Thymus (tissue), 14 donors: ENCODE measurements around the gene PGLYRP3. TPM values are rescaled to one million over a fixed set of nuclear protein-coding genes. Genes with fewer than 3 reads are reported as not detected.

Experiments
- DNase-seq, 9 donors: peaks; one replicate each; pipeline ENCODE4 v3.0.0-alpha.2; 2013; ENCODE audit warnings: low spot score in 9 of 9, low read depth in 6 of 9, missing footprints in 1 of 9
- H3K27ac ChIP-seq, 2 donors: one replicate each; pipeline ENCODE4 v1.5.1; 2013; ENCODE audit warnings: control low read depth in 1 of 2, low read depth in 1 of 2, low read length in 1 of 2, mild to moderate bottlenecking in 1 of 2, moderate library complexity in 1 of 2
- H3K27me3 ChIP-seq, 2 donors: one replicate each; pipeline ENCODE4 v1.5.1; 2013; ENCODE audit warnings: low read length in 1 of 2; ENCODE audit not compliant: control insufficient read depth in 2 of 2, insufficient read depth in 1 of 2
- H3K36me3 ChIP-seq, 2 donors: one replicate each; pipeline ENCODE4 v1.5.1; 2013; ENCODE audit warnings: low read length in 1 of 2, mild to moderate bottlenecking in 1 of 2, moderate library complexity in 1 of 2; ENCODE audit not compliant: control insufficient read depth in 2 of 2, insufficient read depth in 2 of 2
- H3K4me1 ChIP-seq, 2 donors: one replicate each; pipeline ENCODE4 v1.5.1; 2013; ENCODE audit warnings: low read length in 2 of 2; ENCODE audit not compliant: control insufficient read depth in 2 of 2, insufficient read depth in 2 of 2
- H3K4me3 ChIP-seq, 2 donors: one replicate each; pipeline ENCODE4 v1.5.1; 2013; ENCODE audit warnings: low read length in 2 of 2, control low read depth in 1 of 2, mild to moderate bottlenecking in 1 of 2
- H3K9me3 ChIP-seq, 2 donors: one replicate each; pipeline ENCODE4 v1.5.1; 2013; ENCODE audit warnings: low read length in 1 of 2, mild to moderate bottlenecking in 1 of 2; ENCODE audit not compliant: control insufficient read depth in 2 of 2, insufficient read depth in 1 of 2
- WGBS: extraction: QIAGEN DNeasy Blood & Tissue Kit; methylation state at CpG from one replicate; pipeline ENCODE4 v1.1.7; 2013; 5-methylcytosine and 5-hydroxymethylcytosine counted together
- long read RNA-seq, 10 donors: transcript quantifications; one replicate each; lab custom pipeline, GENCODE V29; 2026
- polyA plus RNA-seq: library from polyadenylated mRNA; stranded (reverse); fragments of 200-250 nt; gene quantifications from one replicate; pipeline ENCODE4 v1.2.3, GENCODE V29; 2013
- total RNA-seq: library from RNA; stranded (reverse); fragments of 120-200 nt; gene quantifications from one replicate; pipeline ENCODE4 v1.2.4, GENCODE V29; 2013
- donor health status: healthy.

The PGLYRP3 gene, protein sequence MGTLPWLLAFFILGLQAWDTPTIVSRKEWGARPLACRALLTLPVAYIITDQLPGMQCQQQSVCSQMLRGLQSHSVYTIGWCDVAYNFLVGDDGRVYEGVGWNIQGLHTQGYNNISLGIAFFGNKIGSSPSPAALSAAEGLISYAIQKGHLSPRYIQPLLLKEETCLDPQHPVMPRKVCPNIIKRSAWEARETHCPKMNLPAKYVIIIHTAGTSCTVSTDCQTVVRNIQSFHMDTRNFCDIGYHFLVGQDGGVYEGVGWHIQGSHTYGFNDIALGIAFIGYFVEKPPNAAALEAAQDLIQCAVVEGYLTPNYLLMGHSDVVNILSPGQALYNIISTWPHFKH
- 0.14 TPM for total RNA-seq
- polyA plus RNA-seq = 0.94 TPM
- long read RNA-seq, donor 1 = 0 reads
- long read RNA-seq, donor 2 = 0 reads
- long read RNA-seq, donor 3 = 0 reads
- long read RNA-seq, donor 4 = 0 reads
- long read RNA-seq, donor 5 = 0 reads
- long read RNA-seq, donor 6 = 0 reads
- long read RNA-seq, donor 7 = 0 reads
- long read RNA-seq, donor 8 = 0 reads
- long read RNA-seq, donor 9 = 0 reads
- long read RNA-seq, donor 10 = 0 reads

DNA sequence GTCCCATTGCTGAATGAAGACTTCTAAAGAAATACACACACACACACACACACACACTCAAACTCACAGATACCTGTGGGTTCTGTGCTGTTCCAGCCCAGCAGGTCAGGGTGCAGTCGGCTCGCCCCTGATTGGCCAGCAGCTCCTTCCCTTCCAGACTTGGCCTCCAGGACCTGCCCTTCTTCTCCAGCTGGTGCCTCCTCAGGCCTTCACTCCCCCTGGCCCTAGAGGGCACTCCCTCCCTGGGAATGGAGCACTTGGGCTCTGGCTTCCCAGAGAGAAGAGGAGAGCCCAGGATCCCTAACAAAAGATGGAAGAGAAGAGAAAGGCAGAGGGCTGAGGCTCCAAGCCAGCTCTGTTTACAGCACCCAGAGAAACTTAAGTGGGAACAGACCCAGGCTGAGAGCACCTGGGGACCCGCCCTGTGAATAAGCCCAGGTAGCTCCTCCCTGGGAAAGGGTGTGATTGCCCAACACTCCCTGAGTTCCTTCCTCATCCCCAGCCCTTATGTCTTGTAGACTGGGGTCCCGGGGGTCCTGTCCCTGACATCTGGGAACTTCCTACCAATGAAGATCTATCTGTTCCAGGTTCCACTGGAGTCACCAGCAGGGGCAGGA is at the start of gene PGLYRP3:
PGLYRP3 (minus strand) TSS at position 383 of the 617 bp plus-strand sequence. CDS start 2,287 bp downstream, outside the sequence.
- no peak for DNase-seq
- H3K9me3 ChIP-seq = no peaks in the 10 kb centered on the region
- 95% methylated on average over 4 of the region's 4 CpGs for WGBS
- H3K27ac ChIP-seq = no peak within 1 kb of the TSS
- no peaks in the 10 kb centered on the region for H3K36me3 ChIP-seq
- H3K27me3 ChIP-seq = no peaks in the 10 kb centered on the region
- no peak within 1 kb of the TSS for H3K4me3 ChIP-seq
- no peaks in the 10 kb centered on the region for H3K4me1 ChIP-seq

DNA sequence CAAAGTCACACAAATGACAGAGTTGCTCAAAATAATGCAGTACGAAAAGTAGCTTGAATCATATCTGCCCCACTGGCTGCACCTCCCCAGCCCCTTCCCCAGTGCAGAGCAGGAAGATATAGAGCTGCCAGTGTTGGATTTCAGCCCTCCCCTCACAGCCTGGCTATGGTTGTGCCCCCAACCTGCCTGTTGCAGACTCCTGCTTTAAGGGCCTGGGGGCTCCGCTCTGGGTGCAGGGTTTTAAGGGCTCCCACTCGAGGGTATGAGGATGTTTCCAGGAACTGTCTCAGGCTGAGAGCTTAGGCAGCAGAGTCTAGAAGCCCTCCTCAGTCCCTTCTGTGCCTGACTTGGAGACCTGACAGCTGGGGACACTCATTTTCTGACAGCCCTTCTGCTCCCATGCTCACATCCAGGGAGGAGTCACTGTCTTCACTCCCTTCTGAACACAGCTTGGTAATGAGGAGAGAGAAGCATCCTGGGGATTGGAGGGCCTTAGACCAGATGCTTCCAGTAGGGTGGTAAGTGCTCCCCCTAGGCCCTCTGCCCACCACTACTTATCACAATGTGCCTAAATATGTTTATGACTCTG is 49.5 kb upstream of the PGLYRP3 start:
- DNase-seq = no peak
- Histone ChIP-seq H3K27ac (no peak overlapping the region), H3K36me3 (no peaks in the 10 kb centered on the region), H3K4me3 (no peak overlapping the region), H3K4me1 (peaks cover 0 to 27% of the 10 kb centered on the region in 2 donors), H3K9me3 (no peaks in the 10 kb centered on the region), H3K27me3 (no peaks in the 10 kb centered on the region)
- WGBS = 92% methylated on average over 3 of the region's 3 CpGs

DNA sequence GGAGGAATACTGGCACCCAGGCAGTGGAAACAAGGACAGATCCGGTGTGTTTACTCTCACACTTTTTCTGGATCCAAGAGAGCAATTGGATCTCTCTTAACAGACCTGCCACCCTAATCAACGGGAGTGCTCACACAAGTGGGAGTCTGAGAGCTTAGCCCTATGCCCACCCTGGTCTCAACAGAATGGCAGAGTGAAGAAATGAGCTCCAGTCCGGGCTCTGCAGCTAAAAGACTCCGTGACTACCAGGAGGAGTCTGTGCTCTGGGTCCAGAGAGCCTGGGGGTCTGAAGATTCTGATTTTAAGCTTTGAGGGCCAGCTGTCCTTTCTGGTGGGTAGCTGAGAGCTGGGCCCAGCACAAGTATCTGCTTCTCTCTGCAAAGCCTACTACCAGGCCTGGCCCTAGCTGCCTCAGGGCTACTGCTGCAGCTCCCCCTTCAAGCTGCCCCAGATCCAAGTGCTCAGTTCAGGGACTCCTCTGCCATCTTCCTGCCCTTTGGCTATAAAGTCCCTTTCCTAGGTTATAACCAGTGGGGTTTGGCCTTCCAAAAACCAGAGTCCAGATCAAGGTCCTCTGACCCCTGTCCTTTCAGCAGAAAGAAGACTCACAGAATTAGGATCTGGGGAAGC is 48.8 kb upstream of the PGLYRP3 start:
- Histone ChIP-seq H3K36me3 (no peaks in the 10 kb centered on the region), H3K4me3 (no peak overlapping the region), H3K4me1 (peaks cover 0 to 29% of the 10 kb centered on the region in 2 donors), H3K9me3 (no peaks in the 10 kb centered on the region), H3K27me3 (no peaks in the 10 kb centered on the region), H3K27ac (no peak overlapping the region)
- DNase-seq = no peak
- WGBS = 93% methylated on average over 4 of the region's 4 CpGs

DNA sequence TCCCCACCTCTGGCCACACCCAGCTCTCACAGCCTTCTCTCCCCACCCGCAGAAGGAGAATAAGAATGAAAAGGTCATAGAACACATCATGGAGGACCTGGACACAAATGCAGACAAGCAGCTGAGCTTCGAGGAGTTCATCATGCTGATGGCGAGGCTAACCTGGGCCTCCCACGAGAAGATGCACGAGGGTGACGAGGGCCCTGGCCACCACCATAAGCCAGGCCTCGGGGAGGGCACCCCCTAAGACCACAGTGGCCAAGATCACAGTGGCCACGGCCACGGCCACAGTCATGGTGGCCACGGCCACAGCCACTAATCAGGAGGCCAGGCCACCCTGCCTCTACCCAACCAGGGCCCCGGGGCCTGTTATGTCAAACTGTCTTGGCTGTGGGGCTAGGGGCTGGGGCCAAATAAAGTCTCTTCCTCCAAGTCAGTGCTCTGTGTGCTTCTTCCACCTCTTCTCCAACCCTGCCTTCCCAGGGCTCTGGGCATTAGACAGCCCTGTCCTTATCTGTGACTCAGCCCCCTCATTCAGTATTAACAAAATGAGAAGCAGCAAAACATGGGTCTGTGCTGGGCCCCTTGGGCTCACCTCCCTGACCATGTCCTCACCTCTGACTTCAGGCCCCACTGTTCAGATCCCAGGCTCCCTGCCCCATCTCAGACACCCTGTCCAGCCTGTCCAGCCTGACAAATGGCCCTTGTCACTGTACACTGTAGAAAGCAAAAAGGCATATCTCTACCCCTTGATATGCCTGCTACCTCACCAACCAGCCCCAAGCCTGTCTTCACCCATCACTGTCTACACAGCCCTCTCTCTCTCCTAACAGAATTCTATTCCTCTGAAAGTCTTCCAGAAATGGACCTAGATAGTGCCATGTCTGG is 48.1 kb upstream of the PGLYRP3 start:
- Histone ChIP-seq H3K4me3 (no peak overlapping the region), H3K27me3 (no peaks in the 10 kb centered on the region), H3K36me3 (no peaks in the 10 kb centered on the region), H3K9me3 (no peaks in the 10 kb centered on the region), H3K4me1 (peaks cover 0 to 29% of the 10 kb centered on the region in 2 donors), H3K27ac (no peak overlapping the region)
- no peak for DNase-seq
- 96% methylated on average over 11 of the region's 11 CpGs for WGBS

DNA sequence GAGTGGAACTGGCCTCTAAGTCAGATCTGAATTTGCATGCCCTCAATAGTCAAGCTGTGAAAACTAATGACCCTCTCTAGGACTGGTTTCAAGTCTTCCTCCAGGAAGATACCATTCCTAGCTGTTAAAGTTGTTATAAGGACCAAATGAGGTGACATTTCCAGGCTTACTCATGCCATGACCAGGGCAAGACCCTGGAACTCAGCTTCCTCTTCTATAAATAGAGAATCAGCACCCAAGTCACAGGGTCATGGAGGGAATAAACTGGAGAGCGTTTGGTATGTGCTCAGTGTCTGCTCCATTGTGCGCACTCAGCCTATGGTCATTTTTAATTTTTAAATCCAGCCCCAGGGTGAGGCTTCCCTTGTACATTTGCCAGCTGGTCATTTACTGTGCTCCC is 47.4 kb upstream of the PGLYRP3 start:
- Histone ChIP-seq H3K36me3 (no peaks in the 10 kb centered on the region), H3K4me3 (no peak overlapping the region), H3K27ac (no peak overlapping the region), H3K4me1 (peaks cover 0 to 26% of the 10 kb centered on the region in 2 donors), H3K27me3 (no peaks in the 10 kb centered on the region), H3K9me3 (no peaks in the 10 kb centered on the region)
- 97% methylated on average over 2 of the region's 2 CpGs for WGBS
- no peak for DNase-seq

DNA sequence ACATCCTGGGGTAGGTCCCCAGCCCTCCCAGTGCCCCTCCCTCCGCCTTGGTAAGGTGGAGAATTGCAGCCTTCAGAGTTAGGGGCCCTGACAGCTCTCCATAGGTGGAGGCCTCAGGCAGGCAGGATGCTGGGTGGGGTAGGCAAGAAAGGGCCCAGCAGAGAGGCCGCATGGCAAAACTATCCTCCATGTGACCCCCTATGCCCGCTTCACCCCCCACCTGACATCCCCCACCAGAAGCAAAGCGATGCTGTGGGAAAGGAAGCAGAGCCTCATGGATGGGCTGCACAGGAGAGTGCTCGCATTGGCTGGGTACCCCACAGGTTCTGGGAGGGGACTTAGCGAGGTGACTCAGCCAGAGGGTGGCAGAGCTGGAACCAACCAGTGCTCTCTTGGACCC is 46.5 kb upstream of the PGLYRP3 start:
- peaks cover 0 to 20% of the 10 kb centered on the region in 2 donors for H3K4me1 ChIP-seq
- no peaks in the 10 kb centered on the region for H3K36me3 ChIP-seq
- H3K4me3 ChIP-seq = no peak overlapping the region
- H3K27me3 ChIP-seq = no peaks in the 10 kb centered on the region
- H3K27ac ChIP-seq = no peak overlapping the region
- WGBS = 94% methylated on average over 6 of the region's 6 CpGs
- DNase-seq = no peak
- H3K9me3 ChIP-seq = no peaks in the 10 kb centered on the region

DNA sequence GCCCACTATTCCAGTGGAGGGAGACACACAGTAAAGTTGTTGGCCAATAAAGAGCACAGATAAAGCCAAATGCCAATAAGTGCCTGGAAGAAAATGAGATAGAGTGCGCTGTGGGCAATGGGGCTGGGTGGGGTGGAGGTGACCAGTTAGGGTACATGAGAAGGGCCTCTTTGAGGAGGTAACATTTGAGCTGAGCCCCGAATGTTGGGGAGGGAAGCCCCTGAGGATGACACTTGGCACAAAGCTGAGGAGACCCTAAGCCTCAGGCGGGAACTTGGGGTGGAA is 45.9 kb upstream of the PGLYRP3 start:
- DNase-seq = no peak
- H3K4me1 ChIP-seq = peaks cover 0 to 16% of the 10 kb centered on the region in 2 donors
- 95% methylated on average over 3 of the region's 3 CpGs for WGBS

DNA sequence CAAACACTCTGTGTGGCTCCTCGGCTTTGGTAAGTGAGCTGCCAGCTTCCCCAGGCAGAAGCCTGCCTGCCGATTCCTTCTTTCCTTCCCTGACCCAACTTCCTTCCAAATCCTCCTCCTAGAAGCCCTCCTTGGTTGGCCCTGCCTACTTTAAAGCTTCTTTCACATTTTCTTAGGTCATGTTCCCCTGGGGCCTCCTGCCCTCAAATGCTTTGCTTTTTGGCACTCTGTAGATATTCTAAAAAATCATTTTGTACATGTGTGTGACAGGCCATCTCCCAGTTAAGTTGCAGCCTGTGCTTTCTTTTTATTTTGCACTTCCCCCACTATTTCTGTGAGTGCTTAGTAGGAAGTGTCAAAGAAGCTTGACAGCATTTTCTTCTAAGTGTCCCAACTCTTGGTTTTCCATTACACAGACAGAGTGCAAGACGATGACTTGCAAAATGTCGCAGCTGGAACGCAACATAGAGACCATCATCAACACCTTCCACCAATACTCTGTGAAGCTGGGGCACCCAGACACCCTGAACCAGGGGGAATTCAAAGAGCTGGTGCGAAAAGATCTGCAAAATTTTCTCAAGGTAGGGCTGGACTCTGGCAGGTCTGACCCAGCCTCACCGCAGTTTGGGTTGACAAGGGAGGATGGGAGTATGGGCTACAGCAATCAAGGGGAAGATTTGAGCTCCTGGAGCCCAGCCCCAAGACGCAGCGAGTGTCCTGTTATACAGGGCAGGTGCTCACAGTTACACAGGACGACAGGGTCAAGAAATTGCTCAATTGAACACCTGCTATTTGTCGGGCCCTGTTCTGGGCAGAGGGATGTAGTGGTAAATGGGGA is 45.3 kb upstream of the PGLYRP3 start, which contains the start of gene S100A9:
S100A9 (plus strand) TSS at position 2 of the 838 bp plus-strand sequence; CDS start at position 432, 430 bp downstream.
- Histone ChIP-seq H3K4me1 (peaks cover 0 to 12% of the 10 kb centered on the region in 2 donors), H3K27me3 (no peaks in the 10 kb centered on the region), H3K9me3 (no peaks in the 10 kb centered on the region), H3K4me3 (no peak within 1 kb of the TSS), H3K36me3 (no peaks in the 10 kb centered on the region), H3K27ac (no peak within 1 kb of the TSS)
- DNase-seq = no peak
- 69% methylated on average over 11 of the region's 11 CpGs for WGBS

More for the DNA sequence above, 45.9 kb upstream of the PGLYRP3 start:
- Histone ChIP-seq H3K36me3 (no peaks in the 10 kb centered on the region), H3K27me3 (no peaks in the 10 kb centered on the region), H3K9me3 (no peaks in the 10 kb centered on the region), H3K27ac (no peak overlapping the region), H3K4me3 (no peak overlapping the region)
